NCI-H146 treated with DMSO at 0.1 percent for 48 hours (cell line): ENCODE results near the gene STOX1.
"Not testable (repeated sequence)": the region's sequence is repeated elsewhere in the genome, so short reads cannot be mapped to it uniquely, and the experiment has no call there.

Source experiments
- DNase-seq: peaks from one replicate; lab custom pipeline; 2025; ENCODE audit not compliant: unreplicated experiment; lab: John Stamatoyannopoulos, UW

STOX1 gene, protein sequence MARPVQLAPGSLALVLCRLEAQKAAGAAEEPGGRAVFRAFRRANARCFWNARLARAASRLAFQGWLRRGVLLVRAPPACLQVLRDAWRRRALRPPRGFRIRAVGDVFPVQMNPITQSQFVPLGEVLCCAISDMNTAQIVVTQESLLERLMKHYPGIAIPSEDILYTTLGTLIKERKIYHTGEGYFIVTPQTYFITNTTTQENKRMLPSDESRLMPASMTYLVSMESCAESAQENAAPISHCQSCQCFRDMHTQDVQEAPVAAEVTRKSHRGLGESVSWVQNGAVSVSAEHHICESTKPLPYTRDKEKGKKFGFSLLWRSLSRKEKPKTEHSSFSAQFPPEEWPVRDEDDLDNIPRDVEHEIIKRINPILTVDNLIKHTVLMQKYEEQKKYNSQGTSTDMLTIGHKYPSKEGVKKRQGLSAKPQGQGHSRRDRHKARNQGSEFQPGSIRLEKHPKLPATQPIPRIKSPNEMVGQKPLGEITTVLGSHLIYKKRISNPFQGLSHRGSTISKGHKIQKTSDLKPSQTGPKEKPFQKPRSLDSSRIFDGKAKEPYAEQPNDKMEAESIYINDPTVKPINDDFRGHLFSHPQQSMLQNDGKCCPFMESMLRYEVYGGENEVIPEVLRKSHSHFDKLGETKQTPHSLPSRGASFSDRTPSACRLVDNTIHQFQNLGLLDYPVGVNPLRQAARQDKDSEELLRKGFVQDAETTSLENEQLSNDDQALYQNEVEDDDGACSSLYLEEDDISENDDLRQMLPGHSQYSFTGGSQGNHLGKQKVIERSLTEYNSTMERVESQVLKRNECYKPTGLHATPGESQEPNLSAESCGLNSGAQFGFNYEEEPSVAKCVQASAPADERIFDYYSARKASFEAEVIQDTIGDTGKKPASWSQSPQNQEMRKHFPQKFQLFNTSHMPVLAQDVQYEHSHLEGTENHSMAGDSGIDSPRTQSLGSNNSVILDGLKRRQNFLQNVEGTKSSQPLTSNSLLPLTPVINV

DNA sequence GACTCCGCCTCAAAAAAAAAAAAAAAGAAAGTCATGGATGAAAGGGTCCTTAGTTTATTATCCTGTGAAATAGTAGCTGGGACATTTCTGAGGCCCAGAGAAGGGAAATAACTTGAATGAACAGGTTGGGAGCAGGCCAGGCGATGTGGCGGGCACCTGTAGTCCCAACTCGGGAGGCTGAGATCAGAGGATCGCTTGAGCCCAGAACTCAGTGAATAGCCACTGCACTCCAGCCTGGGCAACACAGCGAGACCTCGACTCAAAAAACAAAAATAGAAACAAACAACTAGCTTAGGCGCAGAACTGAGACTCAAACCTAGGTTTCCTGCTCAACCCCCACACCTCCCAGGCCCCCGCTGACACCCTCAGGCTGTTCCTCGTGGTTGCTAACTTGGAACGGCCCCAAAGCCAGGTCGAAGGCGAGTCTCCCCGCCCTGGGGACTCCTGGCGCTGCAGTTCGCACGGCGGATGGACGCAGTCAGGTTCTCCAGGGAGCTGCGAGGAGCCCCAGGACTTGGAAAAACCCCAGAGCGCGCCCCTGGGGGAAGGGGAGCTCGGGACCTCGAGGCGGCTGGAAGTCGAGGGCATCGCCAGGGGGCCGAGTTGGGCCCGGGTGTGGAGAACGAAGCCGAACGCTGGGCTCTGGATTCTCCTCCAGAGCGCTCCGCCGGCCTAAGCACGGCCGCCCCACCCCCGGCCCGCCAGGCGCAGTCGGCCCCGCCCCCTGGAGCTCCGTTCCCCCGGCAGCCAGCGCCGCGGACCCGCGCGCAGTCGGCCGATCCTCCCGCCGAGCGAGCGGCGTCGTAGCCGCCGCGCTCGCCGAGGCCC, at the start of gene STOX1:
STOX1 (plus strand) TSS at position 768 of the 828 bp plus-strand sequence. CDS start 93 bp downstream, outside the sequence.
- peak; percentile 50 for DNase-seq

DNA sequence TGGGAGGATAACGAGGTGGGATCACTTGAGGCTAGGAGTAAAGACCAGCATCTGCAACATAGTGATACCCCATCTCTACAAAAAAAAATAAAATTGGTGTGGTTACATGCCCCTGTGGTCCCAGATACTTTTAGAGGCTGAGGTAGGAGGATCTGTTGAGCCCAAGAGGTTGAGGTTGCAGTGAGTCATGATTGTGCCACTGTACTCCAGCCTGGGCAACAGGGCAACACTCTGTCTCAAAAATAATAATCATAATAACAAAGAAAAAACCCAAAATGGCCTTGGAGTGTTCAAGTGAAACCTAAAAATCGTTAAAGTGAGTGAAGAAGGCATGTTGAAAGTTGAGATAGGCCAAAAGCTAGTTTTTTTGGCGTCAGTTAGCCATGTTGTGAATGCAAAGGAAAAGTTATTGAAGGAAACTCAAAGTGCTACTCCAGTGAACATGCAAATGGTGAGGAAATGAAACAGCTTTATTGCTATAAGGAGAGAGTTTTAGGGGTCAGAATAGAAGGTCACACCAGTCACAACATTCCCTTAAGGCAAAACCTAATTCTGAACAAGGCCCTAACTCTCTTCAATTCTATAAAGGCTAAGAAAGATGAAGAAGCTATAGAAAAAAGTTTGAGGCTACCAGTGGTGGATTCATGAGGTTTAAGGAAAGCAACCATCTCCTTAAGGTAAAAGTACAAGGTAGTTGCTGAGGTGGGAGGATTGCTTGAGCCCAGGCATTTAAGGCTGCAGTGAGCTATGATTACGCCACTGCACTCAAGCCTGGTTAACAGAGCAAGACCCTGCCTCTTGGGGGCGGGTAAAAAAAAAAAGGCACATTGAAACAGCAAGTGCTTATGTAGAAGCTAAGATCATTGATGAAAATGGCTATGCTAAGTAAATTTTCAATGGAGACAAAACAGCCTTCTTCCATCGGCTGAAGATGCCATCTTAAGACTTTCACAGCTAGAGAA, 45.4 kb upstream of the STOX1 start:
- DNase-seq: no peak

DNA sequence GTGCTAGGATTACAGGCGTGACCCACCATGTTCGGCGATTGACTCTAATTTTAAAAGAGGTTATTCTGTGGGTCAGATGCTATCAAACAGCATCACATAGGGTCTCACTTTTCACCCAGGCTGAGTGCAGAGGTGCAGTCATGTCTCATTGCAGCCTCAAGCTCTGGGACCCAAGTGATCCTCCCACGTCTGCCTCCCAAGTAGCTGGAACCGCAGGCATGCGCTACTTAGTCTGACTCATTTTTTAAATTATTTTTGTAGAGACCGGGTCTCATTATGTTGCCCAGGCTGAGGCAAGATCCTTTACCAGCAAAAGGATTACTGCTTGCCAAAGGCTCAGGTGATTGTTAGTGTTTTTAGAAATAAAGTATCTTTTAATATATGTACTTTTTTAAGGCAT, 42.9 kb upstream of the STOX1 start:
- no peak for DNase-seq

DNA sequence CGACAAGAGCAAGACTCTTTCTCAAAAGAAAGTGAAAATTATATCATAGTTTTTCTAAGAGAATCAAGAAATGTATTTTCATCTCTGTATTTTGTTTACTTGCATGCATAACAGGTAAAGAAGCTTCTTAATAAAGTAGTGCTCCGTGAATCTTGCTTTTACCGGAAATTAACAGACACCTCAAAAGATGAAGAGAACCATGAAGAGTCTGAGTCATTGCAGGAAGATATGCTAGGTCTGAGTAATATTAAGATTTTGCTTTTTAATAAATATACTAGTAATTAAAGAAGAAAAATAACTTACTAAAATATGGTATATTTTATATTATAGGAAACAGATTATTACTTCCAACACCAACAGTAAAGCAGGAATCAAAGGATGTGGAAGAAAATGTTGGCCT, 39.5 kb upstream of the STOX1 start:
- no peak for DNase-seq

- no peak for DNase-seq
These were observed 36.9 kb upstream of the STOX1 start for GRCh38 chr10:68790476-68790875.

DNA sequence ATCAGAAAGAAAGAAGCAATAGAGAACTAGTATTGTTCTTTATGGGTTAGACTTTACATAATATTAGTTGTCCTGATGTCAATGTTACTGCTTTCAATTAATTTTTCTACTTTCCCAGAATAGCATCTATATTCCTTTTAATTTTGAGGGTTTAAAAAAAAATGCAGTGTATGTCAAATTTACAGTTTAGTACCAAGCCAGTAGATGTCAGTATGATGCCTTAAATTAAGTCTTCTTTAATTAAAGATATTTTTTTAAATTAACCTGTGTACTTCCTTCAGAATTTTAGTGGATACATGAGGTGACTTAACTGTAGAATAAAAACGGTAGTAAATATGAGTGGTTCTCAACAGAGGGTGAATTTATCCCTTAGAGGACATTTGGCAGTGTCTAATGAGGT, 35.2 kb upstream of the STOX1 start:
- DNase-seq: no peak

- no peak for DNase-seq
These were observed 31.3 kb upstream of the STOX1 start for GRCh38 chr10:68795886-68796532.

- DNase-seq: no peak
These were observed 30.7 kb upstream of the STOX1 start for GRCh38 chr10:68796605-68797004.

DNA sequence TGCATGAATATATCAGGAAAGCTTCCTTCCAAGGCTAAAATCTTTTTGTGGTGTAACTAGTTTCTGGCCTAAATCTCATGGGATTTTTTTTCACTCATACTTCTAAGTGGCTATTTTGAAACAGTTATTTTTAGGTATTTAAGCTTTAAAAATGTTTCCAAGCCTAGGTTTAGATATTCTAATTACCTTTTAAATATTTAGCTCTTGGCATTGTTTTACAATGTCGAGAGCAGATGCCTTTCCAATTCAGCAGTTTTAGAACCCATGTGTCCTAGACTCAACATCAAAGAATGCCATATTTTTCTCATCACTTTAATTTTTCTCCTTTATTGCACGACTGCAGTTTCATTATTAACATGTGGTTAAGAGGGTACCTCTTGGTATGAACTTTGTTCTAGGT, 27.1 kb upstream of the STOX1 start:
- no peak for DNase-seq

DNA sequence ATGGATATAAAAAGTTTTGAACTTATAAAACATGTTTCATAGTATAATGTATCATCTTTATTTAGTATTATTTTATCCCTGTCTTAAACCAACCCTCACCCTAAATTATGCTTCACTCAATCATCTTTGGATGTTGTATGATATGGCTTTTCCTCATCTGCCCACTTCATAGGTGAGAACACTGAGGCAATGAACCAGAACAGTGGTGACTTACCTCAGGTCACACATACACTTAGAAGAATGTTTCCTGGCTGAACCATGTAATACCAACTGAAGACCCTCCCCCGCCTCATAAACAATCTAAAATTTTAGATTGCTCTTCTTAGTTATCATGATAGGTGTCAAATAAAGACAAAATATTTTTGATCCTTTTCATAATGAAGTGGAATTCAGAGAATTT, 22.6 kb upstream of the STOX1 start:
- DNase-seq: no peak

GRCh38 chr10:68810830-68811229, 16.5 kb upstream of the STOX1 start:
- not testable (repeated sequence) for DNase-seq

GRCh38 chr10:68811314-68812009, 15.9 kb upstream of the STOX1 start:
- no peak for DNase-seq

DNA sequence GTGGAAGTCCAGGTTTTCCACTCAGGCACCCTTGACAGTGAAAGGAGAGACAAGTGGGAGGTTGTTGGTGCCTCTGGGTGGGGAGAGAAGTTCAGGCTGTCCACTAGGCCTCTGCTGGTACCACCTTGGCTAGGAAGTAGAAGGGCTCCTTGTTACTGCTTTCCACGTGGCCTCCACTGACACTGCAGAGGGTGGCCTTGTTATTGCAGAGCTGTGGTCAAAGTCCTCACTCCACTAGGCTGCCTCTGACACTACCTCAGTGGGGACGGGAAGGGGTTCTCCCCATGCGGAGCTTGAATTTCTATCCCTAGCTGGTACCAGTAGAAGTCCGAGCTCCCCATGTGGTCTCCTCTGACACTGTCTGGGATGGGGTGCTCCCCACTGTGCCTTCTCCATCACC, 14.9 kb upstream of the STOX1 start:
- no peak for DNase-seq

- DNase-seq: no peak
These were observed 13.8 kb upstream of the STOX1 start for GRCh38 chr10:68813559-68813958.

DNA sequence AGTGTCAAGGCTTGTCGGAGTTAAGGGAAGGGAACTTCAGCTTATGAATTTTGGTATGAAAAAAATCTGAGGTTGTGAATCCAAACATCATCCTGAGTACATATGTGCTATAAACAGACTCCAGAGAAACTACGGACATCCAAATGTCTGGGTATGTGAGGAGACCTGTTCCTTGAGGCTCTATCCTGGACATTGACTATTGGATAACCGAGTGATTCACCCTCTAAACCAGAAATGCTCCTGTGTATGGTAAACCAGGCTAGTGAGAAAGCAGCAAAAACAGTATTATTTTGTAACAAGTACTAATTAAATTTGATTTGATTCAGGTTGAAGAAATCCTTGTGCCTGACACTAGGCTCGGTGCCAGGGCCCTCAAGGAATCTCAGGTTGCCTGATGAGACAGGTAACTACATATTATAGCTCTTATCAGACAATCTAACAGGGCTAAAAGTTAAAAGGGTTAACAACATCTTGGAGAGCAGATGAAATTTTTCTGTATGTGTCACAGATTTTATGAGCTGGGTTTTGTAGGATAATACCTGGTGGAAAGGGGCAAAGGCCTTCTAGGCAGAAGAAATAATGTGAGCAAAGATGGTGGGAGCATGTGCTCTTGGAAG, 10.4 kb upstream of the STOX1 start:
- DNase-seq: no peak

DNA sequence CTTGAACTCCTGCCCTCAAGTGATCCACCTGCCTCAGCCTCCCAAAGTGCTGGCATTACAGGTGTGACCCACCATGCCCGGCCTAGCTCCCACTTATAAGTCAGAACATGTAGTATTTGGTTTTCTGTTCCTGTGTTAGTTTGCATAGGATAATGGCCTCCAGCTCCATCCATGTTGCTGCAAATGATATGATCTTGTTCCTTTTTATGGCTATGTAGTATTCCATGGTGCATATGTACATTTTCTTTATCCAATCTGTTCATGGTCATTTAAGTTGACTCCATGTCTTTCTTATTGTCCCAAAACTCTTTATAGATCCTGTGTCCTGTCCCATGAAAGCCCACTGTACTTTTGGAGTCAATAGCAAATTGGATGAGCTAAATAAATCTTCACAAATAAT, 7.0 kb upstream of the STOX1 start:
- not testable (repeated sequence) for DNase-seq

GRCh38 chr10:68822626-68823025, 4.7 kb upstream of the STOX1 start:
- not testable (repeated sequence) for DNase-seq

- not testable (repeated sequence) for DNase-seq
These were observed 245 bp downstream of the STOX1 start for GRCh38 chr10:68827592-68827959.
